Liver (tissue), 3 donors: ENCODE measurements around the gene ROBO3.

Experiments used
- FOXA1 ChIP-seq: IDR thresholded peaks from 2 replicates; pipeline ENCODE4 v1.6.1; 2016; ENCODE audit warnings: antibody characterized with exemption
- GABPA ChIP-seq, 2 donors: IDR thresholded peaks in 1 of 2; conservative IDR thresholded peaks in 1 of 2; 2 replicates each; pipeline ENCODE4 v1.6.1; 2016; ENCODE audit warnings: antibody characterized with exemption in 2 of 2, mild to moderate bottlenecking in 1 of 2, moderate library complexity in 1 of 2
- JUND ChIP-seq, 2 donors: IDR thresholded peaks; 2 replicates each; pipeline ENCODE4 v1.6.1; 2016; ENCODE audit warnings: antibody characterized with exemption in 2 of 2
- RAD21 ChIP-seq, 2 donors: IDR thresholded peaks; 2 replicates each; pipeline ENCODE4 v1.6.1; 2016; ENCODE audit warnings: antibody characterized with exemption in 2 of 2, mild to moderate bottlenecking in 2 of 2
- SP1 ChIP-seq: IDR thresholded peaks from 2 replicates; pipeline ENCODE4 v1.6.1; 2018; ENCODE audit warnings: antibody characterized with exemption, mild to moderate bottlenecking
- TAF1 ChIP-seq: conservative IDR thresholded peaks from 2 replicates; pipeline ENCODE4 v1.6.1; 2016; ENCODE audit warnings: antibody characterized with exemption, mild to moderate bottlenecking
- TF ChIP-seq, protein P1 (sequence below): fragments of 150-350 bp; IDR thresholded peaks from 2 replicates; pipeline ENCODE4 v1.5.1; 2017; ENCODE audit warnings: improper control_type of control experiment, low read depth, low read length; ENCODE audit not compliant: missing input control
- TF ChIP-seq, protein P2 (sequence below): IDR thresholded peaks from 2 replicates; pipeline ENCODE4 v1.6.1; 2016; ENCODE audit warnings: antibody characterized with exemption
- TF ChIP-seq, protein P3 (sequence below): IDR thresholded peaks from 2 replicates; pipeline ENCODE4 v1.6.1; 2016; ENCODE audit warnings: antibody characterized with exemption, mild to moderate bottlenecking
- donor health status: healthy.
- donor health status: healthy.

DNA sequence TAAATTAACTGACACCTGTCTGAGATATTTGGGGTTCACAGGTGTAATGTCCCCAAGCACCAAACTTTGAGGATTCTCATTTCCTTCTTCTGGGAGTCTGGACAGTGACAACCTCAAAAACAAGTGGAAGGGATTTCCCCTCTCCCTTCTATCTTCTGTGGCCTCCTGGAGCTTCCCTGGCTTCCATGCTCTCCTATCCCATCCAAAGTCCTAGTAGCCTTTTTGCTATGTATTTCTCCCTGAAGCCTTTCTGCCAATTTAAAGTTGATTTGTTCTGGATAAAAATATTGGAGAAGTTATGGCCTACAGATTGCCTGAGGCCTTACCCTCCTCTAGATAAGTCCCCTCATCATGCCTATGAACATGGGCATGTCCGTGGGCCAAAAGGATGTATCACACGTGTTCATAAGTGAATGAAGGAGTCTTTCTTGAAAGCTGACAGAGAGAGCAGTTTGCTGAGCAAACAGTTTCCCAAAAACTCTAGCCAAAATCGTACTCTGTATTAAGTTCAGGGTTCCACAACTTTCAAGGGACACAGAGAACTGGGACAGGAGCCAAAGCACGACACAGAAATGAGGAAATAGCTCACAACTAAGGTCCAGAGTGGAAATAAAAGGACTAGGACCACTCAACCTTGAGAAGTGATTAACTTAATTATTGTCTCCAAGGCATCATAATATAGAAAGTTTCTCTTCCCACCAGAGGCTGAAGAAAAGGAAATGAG is 63.9 kb downstream of the ROBO3 start:
- TF ChIP-seq, protein P1, sequence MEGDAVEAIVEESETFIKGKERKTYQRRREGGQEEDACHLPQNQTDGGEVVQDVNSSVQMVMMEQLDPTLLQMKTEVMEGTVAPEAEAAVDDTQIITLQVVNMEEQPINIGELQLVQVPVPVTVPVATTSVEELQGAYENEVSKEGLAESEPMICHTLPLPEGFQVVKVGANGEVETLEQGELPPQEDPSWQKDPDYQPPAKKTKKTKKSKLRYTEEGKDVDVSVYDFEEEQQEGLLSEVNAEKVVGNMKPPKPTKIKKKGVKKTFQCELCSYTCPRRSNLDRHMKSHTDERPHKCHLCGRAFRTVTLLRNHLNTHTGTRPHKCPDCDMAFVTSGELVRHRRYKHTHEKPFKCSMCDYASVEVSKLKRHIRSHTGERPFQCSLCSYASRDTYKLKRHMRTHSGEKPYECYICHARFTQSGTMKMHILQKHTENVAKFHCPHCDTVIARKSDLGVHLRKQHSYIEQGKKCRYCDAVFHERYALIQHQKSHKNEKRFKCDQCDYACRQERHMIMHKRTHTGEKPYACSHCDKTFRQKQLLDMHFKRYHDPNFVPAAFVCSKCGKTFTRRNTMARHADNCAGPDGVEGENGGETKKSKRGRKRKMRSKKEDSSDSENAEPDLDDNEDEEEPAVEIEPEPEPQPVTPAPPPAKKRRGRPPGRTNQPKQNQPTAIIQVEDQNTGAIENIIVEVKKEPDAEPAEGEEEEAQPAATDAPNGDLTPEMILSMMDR, result no peak
- TF ChIP-seq SP1 (peak; percentile 95), GABPA (IDR thresholded peaks at IDR 0.05 in 1 of 2, conservative IDR thresholded peaks at IDR 0.05 in 1 of 2) (peak in 1 of 2 donors; percentile 59), FOXA1 (no peak), RAD21 (IDR thresholded peaks at IDR 0.05) (peak; percentile 43 to 48), TAF1 (no peak), JUND (IDR thresholded peaks at IDR 0.05) (peak; percentile 51 to 80)
- TF ChIP-seq, protein P2, sequence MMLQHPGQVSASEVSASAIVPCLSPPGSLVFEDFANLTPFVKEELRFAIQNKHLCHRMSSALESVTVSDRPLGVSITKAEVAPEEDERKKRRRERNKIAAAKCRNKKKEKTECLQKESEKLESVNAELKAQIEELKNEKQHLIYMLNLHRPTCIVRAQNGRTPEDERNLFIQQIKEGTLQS, result no peak
- TF ChIP-seq, protein P3, sequence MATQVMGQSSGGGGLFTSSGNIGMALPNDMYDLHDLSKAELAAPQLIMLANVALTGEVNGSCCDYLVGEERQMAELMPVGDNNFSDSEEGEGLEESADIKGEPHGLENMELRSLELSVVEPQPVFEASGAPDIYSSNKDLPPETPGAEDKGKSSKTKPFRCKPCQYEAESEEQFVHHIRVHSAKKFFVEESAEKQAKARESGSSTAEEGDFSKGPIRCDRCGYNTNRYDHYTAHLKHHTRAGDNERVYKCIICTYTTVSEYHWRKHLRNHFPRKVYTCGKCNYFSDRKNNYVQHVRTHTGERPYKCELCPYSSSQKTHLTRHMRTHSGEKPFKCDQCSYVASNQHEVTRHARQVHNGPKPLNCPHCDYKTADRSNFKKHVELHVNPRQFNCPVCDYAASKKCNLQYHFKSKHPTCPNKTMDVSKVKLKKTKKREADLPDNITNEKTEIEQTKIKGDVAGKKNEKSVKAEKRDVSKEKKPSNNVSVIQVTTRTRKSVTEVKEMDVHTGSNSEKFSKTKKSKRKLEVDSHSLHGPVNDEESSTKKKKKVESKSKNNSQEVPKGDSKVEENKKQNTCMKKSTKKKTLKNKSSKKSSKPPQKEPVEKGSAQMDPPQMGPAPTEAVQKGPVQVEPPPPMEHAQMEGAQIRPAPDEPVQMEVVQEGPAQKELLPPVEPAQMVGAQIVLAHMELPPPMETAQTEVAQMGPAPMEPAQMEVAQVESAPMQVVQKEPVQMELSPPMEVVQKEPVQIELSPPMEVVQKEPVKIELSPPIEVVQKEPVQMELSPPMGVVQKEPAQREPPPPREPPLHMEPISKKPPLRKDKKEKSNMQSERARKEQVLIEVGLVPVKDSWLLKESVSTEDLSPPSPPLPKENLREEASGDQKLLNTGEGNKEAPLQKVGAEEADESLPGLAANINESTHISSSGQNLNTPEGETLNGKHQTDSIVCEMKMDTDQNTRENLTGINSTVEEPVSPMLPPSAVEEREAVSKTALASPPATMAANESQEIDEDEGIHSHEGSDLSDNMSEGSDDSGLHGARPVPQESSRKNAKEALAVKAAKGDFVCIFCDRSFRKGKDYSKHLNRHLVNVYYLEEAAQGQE, result peak; percentile 33
